ENCODE results near the gene LIN9. TPM values are rescaled to one million over a fixed set of nuclear protein-coding genes. Genes with fewer than 3 reads are reported as not detected.

The LIN9 gene
- total and polyA plus RNA-seq, 2 of the 8 experiments (the other 6 are each of a cell fraction or from before 2014, with no cell fraction given): 5.6 to 12.6 TPM

DNA sequence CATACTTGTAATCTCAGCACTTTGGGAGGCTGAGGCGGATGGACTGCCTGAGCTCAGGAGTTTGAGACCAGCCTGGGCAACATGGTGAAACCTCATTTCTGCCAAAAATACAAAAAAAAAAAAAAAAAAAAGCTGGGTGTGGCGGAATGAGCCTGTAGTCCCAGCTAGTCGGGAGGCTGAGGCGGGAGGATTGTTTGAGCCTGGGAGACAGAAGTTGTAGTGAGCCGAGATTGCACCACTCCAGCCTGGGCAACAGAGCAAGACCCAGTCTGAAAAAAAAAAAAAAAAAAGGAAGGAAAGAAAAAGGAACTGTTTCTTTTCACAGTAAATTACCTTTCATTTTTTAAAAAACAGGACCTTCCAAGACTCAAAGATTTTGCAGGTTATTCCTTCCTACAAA, 29.5 kb downstream of the LIN9 start:
- no peak overlapping the region for H3K4me3 ChIP-seq (ENCODE audit: extremely low read depth in 1 of 4, insufficient read depth in 2 of 4, low read depth in 3 of 4, low read length in 4 of 4)
- H3K9ac ChIP-seq (replicated peaks in 1 of 4; ENCODE audit: extremely low read depth in 1 of 4, low read depth in 3 of 4, low read length in 3 of 4): no peak overlapping the region
- H3K23me2 ChIP-seq (ENCODE audit: low read depth, low read length): no peaks in the 10 kb centered on the region
- H4K5ac ChIP-seq (ENCODE audit: insufficient read length, low read depth, low read length): no peak overlapping the region
- H3K36me3 ChIP-seq (ENCODE audit: control insufficient read depth in 2 of 4, insufficient read depth in 4 of 4, low read length in 3 of 4): peaks cover 0 to 13% (median 0%) of the 10 kb centered on the region in 4 experiments; a peak in 2 of 8 replicates
- no peak overlapping the region for H3K4ac ChIP-seq (replicated peaks; ENCODE audit: insufficient read length, low read depth, low read length)
- H2AK5ac ChIP-seq (ENCODE audit: low read depth, low read length): no peak overlapping the region
- FAIRE-seq (no peak), DNase-seq (ENCODE audit: low read depth in 1 of 2, low spot score in 2 of 2) (no peak)
- no peaks in the 10 kb centered on the region for H3K9me3 ChIP-seq (ENCODE audit: insufficient read depth in 2 of 2, low read depth in 1 of 2, low read length in 1 of 2)
- no peak overlapping the region for H4K91ac ChIP-seq (replicated peaks; ENCODE audit: insufficient read length, low read length)
- H3K79me2 ChIP-seq (ENCODE audit: control insufficient read depth in 1 of 2, insufficient read depth in 2 of 2, low read length in 2 of 2): no peaks in the 10 kb centered on the region
- no peak overlapping the region for H2BK12ac ChIP-seq (ENCODE audit: low read depth, low read length)
- no peak for TF ChIP-seq TAF7 (optimal IDR thresholded peaks at IDR 0.05; ENCODE audit: borderline replicate concordance, low read depth, low read length)
- TF ChIP-seq TEAD4 (IDR thresholded peaks at IDR 0.05; ENCODE audit: low read depth, low read length): no peak
- no peak for TF ChIP-seq BACH1 (IDR thresholded peaks at IDR 0.05; ENCODE audit: low read length)
- no peak for TF ChIP-seq POLR2AphosphoS5 (IDR thresholded peaks at IDR 0.05; ENCODE audit: low read depth, low read length)
- no peak for TF ChIP-seq POLR2A (IDR thresholded peaks at IDR 0.05; ENCODE audit: control extremely low read depth in 1 of 2, low read depth in 2 of 2, low read length in 2 of 2)
- no peak for TF ChIP-seq SP2 (IDR thresholded peaks at IDR 0.05; ENCODE audit: low read length)
- no peak for TF ChIP-seq SUZ12 (IDR thresholded peaks at IDR 0.05; ENCODE audit: low read length)
- no peak for TF ChIP-seq SRF (IDR thresholded peaks at IDR 0.05; ENCODE audit: low read depth, low read length)
- no peak for TF ChIP-seq JUN (IDR thresholded peaks at IDR 0.05; ENCODE audit: low read depth, low read length)
- TF ChIP-seq NANOG (IDR thresholded peaks at IDR 0.05; ENCODE audit: insufficient read depth, low read depth, low read length, poor library complexity, severe bottlenecking): no peak
- no peak for TF ChIP-seq JUND (IDR thresholded peaks at IDR 0.05; ENCODE audit: low read length)
- TF ChIP-seq GTF2F1 (IDR thresholded peaks at IDR 0.05; ENCODE audit: borderline replicate concordance, low read depth, low read length): no peak
- TF ChIP-seq PHF8 (conservative IDR thresholded peaks at IDR 0.05; ENCODE audit: low read depth, low read length): no peak
- TF ChIP-seq RBBP5 (IDR thresholded peaks at IDR 0.05; ENCODE audit: borderline replicate concordance, low read depth, low read length): no peak
- no peak for TF ChIP-seq NRF1 (IDR thresholded peaks at IDR 0.05; ENCODE audit: low read depth, low read length)
- no peaks in the 10 kb centered on the region for H4K20me1 ChIP-seq (replicated peaks in 1 of 2; ENCODE audit: control insufficient read depth in 1 of 2, insufficient read depth in 2 of 2, low read length in 2 of 2)
- no peaks in the 10 kb centered on the region for H3K79me1 ChIP-seq (ENCODE audit: low read depth, low read length)
- no peak overlapping the region for H2BK5ac ChIP-seq (ENCODE audit: low read depth, low read length)
- no peak overlapping the region for H3K23ac ChIP-seq (ENCODE audit: insufficient read length)
- H2BK15ac ChIP-seq (ENCODE audit: low read length): no peak overlapping the region
- H4K8ac ChIP-seq (ENCODE audit: extremely low read depth, insufficient read depth, low read length): no peak overlapping the region
- no peak overlapping the region for H3K14ac ChIP-seq (ENCODE audit: insufficient read length)
- H2AFZ ChIP-seq (ENCODE audit: low read length): no peak overlapping the region
- no peak overlapping the region for H3K18ac ChIP-seq (ENCODE audit: extremely low read depth, low read length)
- H3K4me2 ChIP-seq (ENCODE audit: insufficient read depth in 1 of 2, low read depth in 2 of 2, low read length in 2 of 2): no peak overlapping the region
- ChIA-PET CTCF (ENCODE audit: partially characterized antibody) (interaction anchor here (0.6 to 1.6 kb wide), 2 partner anchors 23 to 50 kb away, joined by 3 to 4 read pairs; no protein-coding TSS in a partner anchor), POLR2A (ENCODE audit: partially characterized antibody) (interaction anchor here (1.2 to 1.3 kb wide), 2 partner anchors 30 to 53 kb away, joined by 4 to 5 read pairs; partner anchors contain the start of gene LIN9)
- no peak overlapping the region for H3K56ac ChIP-seq (replicated peaks; ENCODE audit: insufficient read length, low read depth, low read length)
- no peaks in the 10 kb centered on the region for H3K27me3 ChIP-seq (replicated peaks in 1 of 4; ENCODE audit: control insufficient read depth in 3 of 4, extremely low read depth in 1 of 4, insufficient read depth in 3 of 4, low read length in 3 of 4)
- H2BK120ac ChIP-seq (replicated peaks; ENCODE audit: low read depth, low read length): no peak overlapping the region
- H3K27ac ChIP-seq (ENCODE audit: low read depth, low read length): no peak overlapping the region
- no peak overlapping the region for H2BK20ac ChIP-seq (ENCODE audit: low read length)
- WGBS, 2 experiments (ENCODE audit: extremely low coverage in 1 of 2, insufficient coverage in 1 of 2, insufficient read length in 1 of 2, insufficient replicate concordance in 2 of 2, low coverage in 1 of 2, low lambda C conversion rate in 2 of 2, missing lambda C conversion rate in 1 of 2): 90% methylated on average over 1 of the region's 5 CpGs; no CpG with 5 or more reads in 1 of the 2 experiments
- H3K4me1 ChIP-seq (replicated peaks in 1 of 4; ENCODE audit: control insufficient read depth in 3 of 4, insufficient read depth in 4 of 4, low read length in 3 of 4): no peaks in the 10 kb centered on the region

Measured in H1 (cell line).